SK-N-SH (cell line): ENCODE measurements around the gene NPDC1. TPM values are rescaled to one million over a fixed set of nuclear protein-coding genes. Genes with fewer than 3 reads are reported as not detected.

ENCODE experiments used
- CTCF ChIA-PET: fragments of 300-600, 350-600 bp; formaldehyde crosslinking; extraction: SDS; loops from one replicate; lab custom pipeline; 2021; lab: Yijun Ruan, JAX
- POLR2A ChIA-PET: fragments of 350-600 bp; sonication (Branson Sonifier 250); formaldehyde crosslinking; extraction: SDS; loops from one replicate; lab custom pipeline; 2020; ENCODE audit warnings: antibody characterized with exemption, inconsistent platforms; lab: Yijun Ruan, JAX
- DNase-seq: peaks from one replicate; pipeline ENCODE4 v3.0.0; 2012
- H2AFZ ChIP-seq: fragments of 200-600 bp; sonication (generic); 2 replicates; pipeline ENCODE4 v1.8.1; 2016; ENCODE audit warnings: antibody characterized with exemption, mild to moderate bottlenecking, low read depth
- H3F3A ChIP-seq: fragments of 200-600 bp; sonication (generic); replicated peaks from 2 replicates; pipeline ENCODE3; 2016; ENCODE audit warnings: antibody characterized with exemption, mild to moderate bottlenecking; ENCODE audit not compliant: insufficient read depth
- H3K27ac ChIP-seq, 2 experiments: fragments of 200-500 bp in 1 of 2; fragments of 200-600 bp in 1 of 2; sonication (Bioruptor generic) in 1 of 2; sonication (generic), shearing (Covaris generic) in 1 of 2; 2 replicates each; pipeline versions ENCODE4 v1.5.1 to v1.6.1; 2014 to 2016; ENCODE audit warnings: low read depth in 2 of 2, inconsistent platforms in 1 of 2, low read length in 1 of 2, mild to moderate bottlenecking in 1 of 2, mixed read lengths in 1 of 2
- H3K27me3 ChIP-seq: fragments of 200-600 bp; sonication (generic), shearing (Covaris generic); 2 replicates; pipeline ENCODE4 v1.6.1; 2016; ENCODE audit warnings: mixed run types; ENCODE audit not compliant: insufficient read depth
- H3K36me3 ChIP-seq, 2 experiments: fragments of 200-500 bp in 1 of 2; fragments of 200-600 bp in 1 of 2; sonication (Bioruptor generic) in 1 of 2; sonication (generic) in 1 of 2; replicated peaks in 1 of 2; 2 replicates each; pipeline versions ENCODE3 to v1.5.1; 2014 to 2016; ENCODE audit warnings: low read length in 1 of 2, mild to moderate bottlenecking in 1 of 2; ENCODE audit not compliant: insufficient read depth in 2 of 2, control insufficient read depth in 1 of 2
- H3K4me1 ChIP-seq, 2 experiments: fragments of 200-500 bp in 1 of 2; fragments of 200-600 bp in 1 of 2; sonication (Bioruptor generic) in 1 of 2; sonication (generic), shearing (Covaris generic) in 1 of 2; 2 replicates each; pipeline versions ENCODE4 v1.5.1 to v1.6.1; 2014 to 2016; ENCODE audit warnings: low read depth in 1 of 2, low read length in 1 of 2, mixed run types in 1 of 2; ENCODE audit not compliant: insufficient read depth in 2 of 2, control insufficient read depth in 1 of 2
- H3K4me2 ChIP-seq: fragments of 200-600 bp; sonication (generic), shearing (Covaris generic); 2 replicates; pipeline ENCODE4 v1.6.1; 2017; ENCODE audit warnings: mixed run types
- H3K4me3 ChIP-seq, 2 experiments: fragments of 200-500 bp in 1 of 2; fragments of 200-600 bp in 1 of 2; sonication (Bioruptor generic) in 1 of 2; sonication (generic), shearing (Covaris generic) in 1 of 2; 2 replicates each; pipeline versions ENCODE4 v1.5.1 to v1.8.1; 2014 to 2016; ENCODE audit warnings: low read depth in 2 of 2, inconsistent platforms in 1 of 2, low read length in 1 of 2, mild to moderate bottlenecking in 1 of 2, mixed read lengths in 1 of 2, moderate library complexity in 1 of 2
- H3K79me2 ChIP-seq: fragments of 200-600 bp; sonication (generic); 2 replicates; pipeline ENCODE4 v1.8.1; 2017; ENCODE audit warnings: mild to moderate bottlenecking; ENCODE audit not compliant: insufficient read depth
- H3K9ac ChIP-seq: fragments of 200-600 bp; sonication (generic); 2 replicates; pipeline ENCODE4 v1.6.1; 2017; ENCODE audit warnings: mixed run types
- H3K9me2 ChIP-seq: fragments of 200-600 bp; sonication (generic); 2 replicates; pipeline ENCODE4 v1.6.1; 2017; ENCODE audit warnings: mixed run types
- H3K9me3 ChIP-seq: fragments of 200-600 bp; sonication (generic); 2 replicates; pipeline ENCODE4 v1.6.1; 2017; ENCODE audit warnings: mixed run types, mild to moderate bottlenecking, moderate library complexity
- H4K20me1 ChIP-seq: fragments of 200-600 bp; sonication (generic); 2 replicates; pipeline ENCODE4 v1.6.1; 2017; ENCODE audit warnings: mild to moderate bottlenecking, mixed run types; ENCODE audit not compliant: insufficient read depth
- CHD2 ChIP-seq: fragments of 150-350 bp; IDR thresholded peaks from 2 replicates; pipeline ENCODE4 v1.6.1; 2018; ENCODE audit warnings: low read length; ENCODE audit not compliant: partially characterized antibody
- ELF1 ChIP-seq: IDR thresholded peaks from 2 replicates; pipeline ENCODE4 v1.4.0; 2012
- EZH2phosphoT487 ChIP-seq: fragments of 200-600 bp; sonication (generic); IDR thresholded peaks from 2 replicates; pipeline ENCODE4 v1.6.1; 2017; ENCODE audit warnings: low read depth, mixed run types, mild to moderate bottlenecking, antibody characterized with exemption, moderate library complexity, borderline replicate concordance
- FOXJ3 ChIP-seq: sonication (generic); formaldehyde crosslinking; IDR thresholded peaks from 2 replicates; pipeline ENCODE4 v1.5.1; 2020; ENCODE audit warnings: mild to moderate bottlenecking, missing genetic modification reagents
- GATA2 ChIP-seq: sonication (generic); formaldehyde crosslinking; IDR thresholded peaks from 2 replicates; pipeline ENCODE4 v1.5.0; 2020; ENCODE audit warnings: mild to moderate bottlenecking, missing genetic modification reagents
- MEF2A ChIP-seq: IDR thresholded peaks from 2 replicates; pipeline ENCODE4 v1.4.0; 2012; ENCODE audit warnings: low read depth, borderline replicate concordance
- NFIC ChIP-seq: IDR thresholded peaks from 2 replicates; pipeline ENCODE4 v1.4.0; 2012; ENCODE audit warnings: borderline replicate concordance
- NRF1 ChIP-seq: IDR thresholded peaks from 2 replicates; pipeline ENCODE4 v1.6.1; 2012; ENCODE audit warnings: low read depth, mild to moderate bottlenecking, low read length
- RAD21 ChIP-seq: IDR thresholded peaks from 2 replicates; pipeline ENCODE4 v1.6.1; 2012; ENCODE audit warnings: mild to moderate bottlenecking, low read length
- RCOR1 ChIP-seq: fragments of 150-350 bp; IDR thresholded peaks from 2 replicates; pipeline ENCODE4 v1.6.1; 2017; ENCODE audit warnings: antibody characterized with exemption, low read length
- RXRA ChIP-seq: IDR thresholded peaks from 2 replicates; pipeline ENCODE4 v1.4.0; 2012; ENCODE audit warnings: low read depth, mild to moderate bottlenecking, borderline replicate concordance
- SMC3 ChIP-seq: IDR thresholded peaks from 2 replicates; pipeline ENCODE4 v1.6.1; 2012; ENCODE audit warnings: low read depth, low read length, improper control_type of control experiment
- TAF1 ChIP-seq: IDR thresholded peaks from 2 replicates; pipeline ENCODE4 v1.6.1; 2012; ENCODE audit warnings: low read depth, mild to moderate bottlenecking, low read length, moderate library complexity, borderline replicate concordance
- TCF12 ChIP-seq: IDR thresholded peaks from 2 replicates; pipeline ENCODE4 v1.4.0; 2012
- TEAD4 ChIP-seq: IDR thresholded peaks from 2 replicates; pipeline ENCODE4 v1.4.0; 2012; ENCODE audit warnings: mild to moderate bottlenecking, borderline replicate concordance; ENCODE audit not compliant: insufficient read depth
- WGBS: methylation state at CpG from one replicate; pipeline ENCODE4 v1.1.6; 2017; ENCODE audit warnings: low lambda C conversion rate; 5-methylcytosine and 5-hydroxymethylcytosine counted together
- polyA plus RNA-seq, 3 experiments: library from polyadenylated mRNA; depleted of rRNA; stranded (reverse); fragments of >200 nt; gene quantifications; 2 replicates each; pipeline ENCODE4 v1.2.3, GENCODE V29; 2012
- TF ChIP-seq, protein P1 (sequence below): IDR thresholded peaks from 2 replicates; pipeline ENCODE4; 2012
- TF ChIP-seq, protein P2 (sequence below): IDR thresholded peaks from 2 replicates; pipeline ENCODE4 v1.4.0; 2012; ENCODE audit warnings: low read depth, borderline replicate concordance
- TF ChIP-seq, protein P3 (sequence below): fragments of 150-350 bp; IDR thresholded peaks from 2 replicates; pipeline ENCODE4 v1.6.1; 2016; ENCODE audit warnings: mild to moderate bottlenecking, low read depth, low read length
- TF ChIP-seq, protein P4 (sequence below): IDR thresholded peaks from 2 replicates; pipeline ENCODE4 v1.6.1; 2012; ENCODE audit warnings: mild to moderate bottlenecking, low read depth, low read length, moderate library complexity
- TF ChIP-seq, protein P5 (sequence below): IDR thresholded peaks from 2 replicates; pipeline ENCODE4 v1.4.0; 2012; ENCODE audit warnings: low read depth

NPDC1 gene
- polyA plus RNA-seq, 1 of the 3 experiments (the other 2 are of a cell fraction), result 48.1 TPM

DNA sequence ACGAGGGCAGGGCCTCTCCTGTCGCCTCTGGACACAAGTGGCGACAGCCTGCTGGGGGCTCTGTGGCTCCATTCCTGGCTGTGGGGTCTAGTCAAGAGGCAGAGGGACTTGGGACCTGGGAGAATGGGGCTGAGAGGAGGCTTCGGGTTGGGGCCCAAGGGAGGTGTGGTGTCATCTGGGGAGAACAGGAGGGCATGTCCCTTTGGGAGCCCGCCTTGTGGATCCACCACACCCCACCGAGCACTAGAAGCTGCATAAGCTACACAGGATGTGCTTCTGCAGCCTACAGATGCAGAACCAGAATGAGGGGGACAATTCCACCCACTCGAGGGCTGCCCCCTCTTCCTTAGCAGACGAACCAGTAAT lies 36.9 kb upstream of the NPDC1 start:
- no peak for TF ChIP-seq FOXJ3 (CRISPR knock-in tag)
- TF ChIP-seq, all 33 proteins: peak for 0
- DNase-seq, result no peak
- H2AFZ ChIP-seq, result no peak overlapping the region
- 83% methylated on average over 4 of the region's 8 CpGs for WGBS
- no peak overlapping the region for H3K4me3 ChIP-seq
- ChIA-PET CTCF (interaction anchor here (1.2 to 2.4 kb wide), 2 partner anchors 15 to 48 kb away, joined by 4 to 11 read pairs; no protein-coding TSS in a partner anchor), POLR2A (interaction anchor here (0.9 kb wide), 1 partner anchor 158 kb away, joined by 3 read pairs; no protein-coding TSS in a partner anchor)
- H3K4me1 ChIP-seq, result peaks cover 14 to 17% of the 10 kb centered on the region in 2 experiments
- peaks cover 18% of the 10 kb centered on the region for H3F3A ChIP-seq
- 0 out of 2 replicates have a peak, but pooled peaks cover 6% of the 10 kb centered on the region for H3K79me2 ChIP-seq
- H4K20me1 ChIP-seq, result no peaks in the 10 kb centered on the region
- H3K4me2 ChIP-seq, result peak overlapping the region; percentile 74
- peaks cover 3 to 8% of the 10 kb centered on the region in 2 experiments for H3K36me3 ChIP-seq
- H3K9me2 ChIP-seq, result no peaks in the 10 kb centered on the region
- H3K9me3 ChIP-seq, result no peaks in the 10 kb centered on the region
- peak overlapping the region; percentile 49; the same call in 1 of the 2 replicates for H3K9ac ChIP-seq
- peak overlapping the region; percentile 22 to 85; a peak in 3 of 4 replicates for H3K27ac ChIP-seq
- no peaks in the 10 kb centered on the region for H3K27me3 ChIP-seq

DNA sequence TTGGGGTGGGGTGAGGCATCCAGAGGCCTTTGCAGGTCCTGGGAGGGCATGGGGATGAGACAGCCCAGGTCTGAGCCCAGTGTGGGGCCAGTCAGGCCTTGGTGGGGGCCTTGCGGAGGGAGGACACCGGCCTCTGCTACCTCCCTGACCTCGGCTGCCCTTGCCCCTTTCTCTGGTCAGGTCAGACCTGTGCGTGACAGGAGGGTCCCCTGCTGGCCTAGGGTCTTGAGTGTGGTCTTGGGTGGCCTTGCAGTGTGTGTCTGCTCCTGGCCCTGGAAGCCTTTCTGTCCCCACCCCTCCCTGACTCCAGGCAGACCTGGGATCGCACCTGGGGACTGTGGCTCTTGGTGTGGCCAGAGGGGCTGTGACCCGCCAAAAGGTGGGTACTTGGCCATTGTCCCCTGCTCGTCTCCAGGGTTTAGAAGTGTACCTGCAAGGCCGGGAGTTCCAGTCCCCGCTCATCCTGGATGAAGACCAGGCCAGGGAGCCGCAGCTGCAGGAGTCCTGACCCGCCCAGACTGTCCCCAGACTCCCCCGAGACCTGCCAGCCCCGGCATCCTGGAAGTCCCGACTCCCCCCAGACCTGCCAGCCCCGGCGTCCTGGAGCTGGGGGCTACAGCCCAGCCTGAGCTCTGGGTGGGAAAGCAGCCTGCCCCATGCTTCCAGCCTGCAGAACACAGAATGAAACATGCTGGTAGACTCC lies 36.4 kb upstream of the NPDC1 start:
- peaks cover 3 to 8% of the 10 kb centered on the region in 2 experiments for H3K36me3 ChIP-seq
- peaks cover 11 to 15% of the 10 kb centered on the region in 2 experiments; a peak in 2 of 4 replicates for H3K4me1 ChIP-seq
- 0 out of 2 replicates have a peak, but pooled peaks cover under 1% of the 10 kb centered on the region for H3K79me2 ChIP-seq
- no peaks in the 10 kb centered on the region for H3K9me2 ChIP-seq
- 93% methylated on average over 6 of the region's 16 CpGs for WGBS
- no peaks in the 10 kb centered on the region for H4K20me1 ChIP-seq
- POLR2A ChIA-PET, result interaction anchor here (0.9 kb wide), 1 partner anchor 158 kb away, joined by 3 read pairs; no protein-coding TSS in a partner anchor
- H3K9ac ChIP-seq, result no peak overlapping the region
- H3K4me2 ChIP-seq, result no peak overlapping the region
- no peaks in the 10 kb centered on the region for H3K27me3 ChIP-seq
- CTCF ChIA-PET, result interaction anchor here (1.0 to 2.4 kb wide), 8 partner anchors 13 to 145 kb away, joined by 3 to 11 read pairs (median 6); partner anchors contain the start of genes NPDC1, RNF224 and SAPCD2
- no peaks in the 10 kb centered on the region for H3K9me3 ChIP-seq
- no peak overlapping the region for H2AFZ ChIP-seq
- TF ChIP-seq ELF1 (no peak), GATA2 (no peak), MEF2A (no peak), RXRA (no peak), RCOR1 (no peak), RAD21 (no peak), NFIC (no peak), SMC3 (no peak), TEAD4 (no peak), TCF12 (no peak), NRF1 (no peak), TAF1 (no peak), EZH2phosphoT487 (no peak), CHD2 (no peak)
- TF ChIP-seq, protein P1, sequence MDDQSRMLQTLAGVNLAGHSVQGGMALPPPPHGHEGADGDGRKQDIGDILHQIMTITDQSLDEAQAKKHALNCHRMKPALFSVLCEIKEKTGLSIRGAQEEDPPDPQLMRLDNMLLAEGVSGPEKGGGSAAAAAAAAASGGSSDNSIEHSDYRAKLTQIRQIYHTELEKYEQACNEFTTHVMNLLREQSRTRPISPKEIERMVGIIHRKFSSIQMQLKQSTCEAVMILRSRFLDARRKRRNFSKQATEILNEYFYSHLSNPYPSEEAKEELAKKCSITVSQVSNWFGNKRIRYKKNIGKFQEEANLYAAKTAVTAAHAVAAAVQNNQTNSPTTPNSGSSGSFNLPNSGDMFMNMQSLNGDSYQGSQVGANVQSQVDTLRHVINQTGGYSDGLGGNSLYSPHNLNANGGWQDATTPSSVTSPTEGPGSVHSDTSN, result no peak
- TF ChIP-seq, protein P2, sequence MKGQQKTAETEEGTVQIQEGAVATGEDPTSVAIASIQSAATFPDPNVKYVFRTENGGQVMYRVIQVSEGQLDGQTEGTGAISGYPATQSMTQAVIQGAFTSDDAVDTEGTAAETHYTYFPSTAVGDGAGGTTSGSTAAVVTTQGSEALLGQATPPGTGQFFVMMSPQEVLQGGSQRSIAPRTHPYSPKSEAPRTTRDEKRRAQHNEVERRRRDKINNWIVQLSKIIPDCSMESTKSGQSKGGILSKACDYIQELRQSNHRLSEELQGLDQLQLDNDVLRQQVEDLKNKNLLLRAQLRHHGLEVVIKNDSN, result no peak
- TF ChIP-seq, protein P3, sequence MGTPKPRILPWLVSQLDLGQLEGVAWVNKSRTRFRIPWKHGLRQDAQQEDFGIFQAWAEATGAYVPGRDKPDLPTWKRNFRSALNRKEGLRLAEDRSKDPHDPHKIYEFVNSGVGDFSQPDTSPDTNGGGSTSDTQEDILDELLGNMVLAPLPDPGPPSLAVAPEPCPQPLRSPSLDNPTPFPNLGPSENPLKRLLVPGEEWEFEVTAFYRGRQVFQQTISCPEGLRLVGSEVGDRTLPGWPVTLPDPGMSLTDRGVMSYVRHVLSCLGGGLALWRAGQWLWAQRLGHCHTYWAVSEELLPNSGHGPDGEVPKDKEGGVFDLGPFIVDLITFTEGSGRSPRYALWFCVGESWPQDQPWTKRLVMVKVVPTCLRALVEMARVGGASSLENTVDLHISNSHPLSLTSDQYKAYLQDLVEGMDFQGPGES, result no peak
- TF ChIP-seq, protein P4, sequence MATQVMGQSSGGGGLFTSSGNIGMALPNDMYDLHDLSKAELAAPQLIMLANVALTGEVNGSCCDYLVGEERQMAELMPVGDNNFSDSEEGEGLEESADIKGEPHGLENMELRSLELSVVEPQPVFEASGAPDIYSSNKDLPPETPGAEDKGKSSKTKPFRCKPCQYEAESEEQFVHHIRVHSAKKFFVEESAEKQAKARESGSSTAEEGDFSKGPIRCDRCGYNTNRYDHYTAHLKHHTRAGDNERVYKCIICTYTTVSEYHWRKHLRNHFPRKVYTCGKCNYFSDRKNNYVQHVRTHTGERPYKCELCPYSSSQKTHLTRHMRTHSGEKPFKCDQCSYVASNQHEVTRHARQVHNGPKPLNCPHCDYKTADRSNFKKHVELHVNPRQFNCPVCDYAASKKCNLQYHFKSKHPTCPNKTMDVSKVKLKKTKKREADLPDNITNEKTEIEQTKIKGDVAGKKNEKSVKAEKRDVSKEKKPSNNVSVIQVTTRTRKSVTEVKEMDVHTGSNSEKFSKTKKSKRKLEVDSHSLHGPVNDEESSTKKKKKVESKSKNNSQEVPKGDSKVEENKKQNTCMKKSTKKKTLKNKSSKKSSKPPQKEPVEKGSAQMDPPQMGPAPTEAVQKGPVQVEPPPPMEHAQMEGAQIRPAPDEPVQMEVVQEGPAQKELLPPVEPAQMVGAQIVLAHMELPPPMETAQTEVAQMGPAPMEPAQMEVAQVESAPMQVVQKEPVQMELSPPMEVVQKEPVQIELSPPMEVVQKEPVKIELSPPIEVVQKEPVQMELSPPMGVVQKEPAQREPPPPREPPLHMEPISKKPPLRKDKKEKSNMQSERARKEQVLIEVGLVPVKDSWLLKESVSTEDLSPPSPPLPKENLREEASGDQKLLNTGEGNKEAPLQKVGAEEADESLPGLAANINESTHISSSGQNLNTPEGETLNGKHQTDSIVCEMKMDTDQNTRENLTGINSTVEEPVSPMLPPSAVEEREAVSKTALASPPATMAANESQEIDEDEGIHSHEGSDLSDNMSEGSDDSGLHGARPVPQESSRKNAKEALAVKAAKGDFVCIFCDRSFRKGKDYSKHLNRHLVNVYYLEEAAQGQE, result no peak
- TF ChIP-seq, protein P5, sequence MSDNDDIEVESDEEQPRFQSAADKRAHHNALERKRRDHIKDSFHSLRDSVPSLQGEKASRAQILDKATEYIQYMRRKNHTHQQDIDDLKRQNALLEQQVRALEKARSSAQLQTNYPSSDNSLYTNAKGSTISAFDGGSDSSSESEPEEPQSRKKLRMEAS, result no peak
- TF ChIP-seq, all 33 proteins: peak for 0
- 0 out of 4 replicates have a peak overlapping the region, but pooled peaks of 1 of the 2 experiments have one; percentile 85 for H3K27ac ChIP-seq
- no peak for DNase-seq
- H3F3A ChIP-seq, result peaks cover 18% of the 10 kb centered on the region
- H3K4me3 ChIP-seq, result no peak overlapping the region
